Type B pancreatic cell (in vitro differentiated cells): ENCODE measurements around the gene E2F8. TPM values are rescaled to one million over a fixed set of nuclear protein-coding genes. Genes with fewer than 3 reads are reported as not detected.

Source experiments
- DNase-seq: peaks from one replicate; pipeline ENCODE4 v3.0.0; 2021; ENCODE audit warnings: mixed read lengths; ENCODE audit not compliant: unreplicated experiment; ENCODE audit errors: extremely low spot score
- H3K27ac Mint-ChIP-seq: 2 replicates; pipeline ENCODE4 v1.8.0; 2021; ENCODE audit warnings: mild to moderate bottlenecking, mixed read lengths
- H3K27me3 Mint-ChIP-seq: 2 replicates; pipeline ENCODE4 v1.8.0; 2021; ENCODE audit warnings: mixed read lengths
- H3K36me3 Mint-ChIP-seq: 2 replicates; pipeline ENCODE4 v1.8.0; 2021; ENCODE audit warnings: mixed read lengths
- H3K4me1 Mint-ChIP-seq: one replicate; pipeline ENCODE4 v1.8.0; 2021; ENCODE audit warnings: mixed read lengths; ENCODE audit not compliant: unreplicated experiment
- H3K4me3 Mint-ChIP-seq: 2 replicates; pipeline ENCODE4 v1.8.0; 2021; ENCODE audit warnings: mild to moderate bottlenecking, mixed read lengths
- H3K9me3 Mint-ChIP-seq: 2 replicates; pipeline ENCODE4 v1.8.0; 2021; ENCODE audit warnings: mixed read lengths
- CTCF ChIP-seq: fragments of 200-600 bp; sonication (generic); conservative IDR thresholded peaks from 2 replicates; pipeline ENCODE4 v1.5.0; 2021; ENCODE audit warnings: antibody characterized with exemption, mild to moderate bottlenecking
- long read RNA-seq: library from polyadenylated mRNA; unstranded; transcript quantifications from one replicate; pipeline ENCODE4 v2.0.0, GENCODE V29; 2020
- total RNA-seq: library from RNA; stranded (reverse); gene quantifications from 2 replicates; pipeline ENCODE4 v1.2.1, GENCODE V29; 2021; ENCODE audit warnings: low replicate concordance

Gene E2F8
- 4.3 and 12.2 TPM in 2 replicates for total RNA-seq
- long read RNA-seq, partial matches to known transcripts: 4 of 5 reads
- long read RNA-seq, other reads (novel, unspliced or antisense): 1 of 5 reads

- H3K36me3 Mint-ChIP-seq: peaks cover 8% of the 10 kb centered on the region
- H3K4me1 Mint-ChIP-seq: peaks cover 14% of the 10 kb centered on the region
- H3K9me3 Mint-ChIP-seq: no peaks in the 10 kb centered on the region
- H3K27ac Mint-ChIP-seq: peak within 1 kb of the TSS; percentile 56
- H3K4me3 Mint-ChIP-seq: peak within 1 kb of the TSS; percentile 97
- TF ChIP-seq CTCF: no peak
- DNase-seq: peak; percentile 98
- H3K27me3 Mint-ChIP-seq: peaks cover 28% of the 10 kb centered on the region
Measured at GRCh38 chr11:19240420-19241259, at the start of gene E2F8. E2F8 (minus strand) TSS chr11:19240945; CDS start chr11:19240121, 824 bp downstream.

- no peak for TF ChIP-seq CTCF
- Mint-ChIP-seq H3K27ac (no peak overlapping the region), H3K9me3 (no peaks in the 10 kb centered on the region), H3K27me3 (peaks cover 20% of the 10 kb centered on the region), H3K4me3 (no peak overlapping the region), H3K36me3 (no peaks in the 10 kb centered on the region), H3K4me1 (peaks cover 4% of the 10 kb centered on the region)
- DNase-seq: no peak
Measured at GRCh38 chr11:19290356-19290755, 49.6 kb upstream of the E2F8 start.

GRCh38 chr11:19288256-19288655, 47.5 kb upstream of the E2F8 start:
- H3K9me3 Mint-ChIP-seq: no peaks in the 10 kb centered on the region
- H3K4me1 Mint-ChIP-seq: peaks cover 15% of the 10 kb centered on the region
- H3K27ac Mint-ChIP-seq: no peak overlapping the region
- peaks cover 21% of the 10 kb centered on the region for H3K27me3 Mint-ChIP-seq
- DNase-seq: no peak
- no peak overlapping the region for H3K4me3 Mint-ChIP-seq
- no peaks in the 10 kb centered on the region for H3K36me3 Mint-ChIP-seq
- TF ChIP-seq CTCF: no peak

GRCh38 chr11:19286411-19286810, 45.7 kb upstream of the E2F8 start:
- Mint-ChIP-seq H3K4me3 (no peak overlapping the region), H3K4me1 (peaks cover 15% of the 10 kb centered on the region), H3K27me3 (peaks cover 21% of the 10 kb centered on the region), H3K9me3 (no peaks in the 10 kb centered on the region), H3K36me3 (no peaks in the 10 kb centered on the region), H3K27ac (no peak overlapping the region)
- no peak for TF ChIP-seq CTCF
- no peak for DNase-seq

GRCh38 chr11:19284881-19285280, 44.1 kb upstream of the E2F8 start:
- no peak for DNase-seq
- Mint-ChIP-seq H3K36me3 (no peaks in the 10 kb centered on the region), H3K4me3 (no peak overlapping the region), H3K27me3 (peaks cover 19% of the 10 kb centered on the region), H3K4me1 (peaks cover 24% of the 10 kb centered on the region), H3K9me3 (no peaks in the 10 kb centered on the region), H3K27ac (no peak overlapping the region)
- TF ChIP-seq CTCF: no peak
